Fibroblast of peridontal ligament (primary cell): ENCODE data around the gene ALPL.
"Not testable (repeated sequence)": the region's sequence is repeated elsewhere in the genome, so short reads cannot be mapped to it uniquely, and the experiment has no call there.

ENCODE experiments used
- DNase-seq: peaks from one replicate; pipeline ENCODE4 v3.0.0-alpha.2; 2010; ENCODE audit errors: extremely low read depth

The ALPL gene

DNA sequence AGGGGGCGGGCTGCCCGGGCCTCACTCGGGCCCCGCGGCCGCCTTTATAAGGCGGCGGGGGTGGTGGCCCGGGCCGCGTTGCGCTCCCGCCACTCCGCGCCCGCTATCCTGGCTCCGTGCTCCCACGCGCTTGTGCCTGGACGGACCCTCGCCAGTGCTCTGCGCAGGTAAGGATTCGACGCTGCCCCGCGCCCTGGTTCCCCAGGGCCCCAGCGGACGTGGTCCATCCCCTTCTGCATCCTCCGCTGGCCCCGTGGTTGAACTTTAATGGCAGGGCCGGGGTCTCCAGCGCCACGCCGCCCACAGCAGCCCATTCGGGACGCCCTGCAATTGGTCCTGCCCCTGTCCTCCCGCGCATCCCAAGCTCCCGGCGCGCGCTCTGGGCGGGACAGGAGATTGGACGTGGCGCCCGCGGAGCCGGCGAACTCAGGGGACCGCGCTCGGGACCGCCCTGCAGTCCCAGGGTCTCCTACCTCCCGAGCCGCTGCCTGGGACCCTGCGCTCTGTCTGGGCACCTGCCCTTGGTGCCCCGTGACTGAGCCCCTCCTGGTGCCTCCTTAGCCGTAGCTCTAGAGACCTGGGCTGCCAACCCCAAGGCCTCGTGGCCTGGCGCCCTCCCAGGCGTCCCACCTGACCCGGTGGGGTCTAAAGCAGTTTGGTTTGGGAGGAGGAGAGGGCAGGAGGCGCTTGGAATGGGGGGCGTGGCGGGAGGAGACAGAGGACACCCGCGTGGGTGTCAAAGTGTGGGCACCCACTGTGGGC lies at the start of gene ALPL:
Gene ALPL (plus strand): TSS at position 73 of the 762 bp plus-strand sequence. CDS start 44,659 bp downstream, outside the sequence.
- no peak for DNase-seq

DNA sequence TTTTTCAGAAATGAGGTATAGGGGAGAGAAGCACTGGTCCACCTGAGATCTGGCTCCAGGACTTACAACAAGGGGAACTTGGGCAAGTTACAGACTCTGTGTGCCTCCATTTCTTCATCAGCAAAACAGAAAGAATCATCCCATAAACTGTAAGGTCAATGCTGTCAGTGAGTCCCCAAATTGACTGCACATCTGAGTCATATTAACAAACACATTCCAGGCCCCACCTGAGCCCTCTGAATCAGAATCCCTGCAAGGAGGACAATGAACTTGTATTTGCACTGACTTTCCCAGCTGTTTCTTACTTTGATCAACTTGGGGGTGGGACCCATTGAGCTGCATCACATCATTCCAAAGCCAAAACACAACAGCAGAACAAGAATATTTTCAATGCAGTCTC lies 44.1 kb upstream of the ALPL start:
- DNase-seq, result not testable (repeated sequence)

DNA sequence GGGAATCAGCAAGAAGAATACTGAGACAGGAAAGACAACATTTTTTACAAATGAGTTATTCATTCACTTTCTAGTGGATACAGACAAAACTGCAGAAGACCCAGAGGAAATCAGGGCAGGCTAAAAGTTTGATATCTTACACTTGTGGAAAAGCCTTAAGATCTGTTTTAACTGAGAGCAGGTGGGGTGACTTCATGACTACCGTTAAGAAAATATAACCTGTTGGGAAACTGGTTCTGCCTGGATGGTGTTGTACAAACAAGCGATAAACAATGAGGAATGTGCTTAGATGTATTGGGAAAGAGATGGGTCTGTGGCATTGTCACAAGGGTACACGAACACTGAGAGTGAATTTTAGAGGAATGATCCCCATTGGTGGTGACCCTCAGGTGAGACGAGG lies 41.3 kb upstream of the ALPL start:
- not testable (repeated sequence) for DNase-seq

GRCh38 chr1:21468599-21468998 lies 40.6 kb upstream of the ALPL start:
- DNase-seq, result peak; percentile 47

- no peak for DNase-seq
Observed at GRCh38 chr1:21469581-21469980, 39.6 kb upstream of the ALPL start.

GRCh38 chr1:21472861-21473260 lies 36.4 kb upstream of the ALPL start:
- no peak for DNase-seq

- DNase-seq, result no peak
Observed at GRCh38 chr1:21478356-21478755, 30.9 kb upstream of the ALPL start.

DNA sequence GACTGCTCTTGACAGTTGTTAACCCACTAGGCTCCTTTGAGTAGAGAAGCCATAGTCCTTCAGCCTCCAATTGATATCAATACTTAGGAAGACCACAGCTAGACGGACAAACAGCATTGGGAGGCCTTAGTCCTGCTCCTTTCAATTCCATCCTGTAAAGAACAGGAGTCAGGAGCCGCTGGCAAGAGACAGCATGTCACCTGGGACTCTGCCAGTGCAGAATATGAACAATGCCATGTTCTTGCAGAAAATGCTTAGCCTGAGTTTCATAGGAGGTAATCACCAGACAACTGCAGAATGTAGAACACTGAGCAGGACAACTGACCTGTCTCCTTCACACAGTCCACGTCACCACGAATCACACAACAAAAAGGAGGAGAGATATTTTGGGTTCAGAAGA lies 25.3 kb upstream of the ALPL start:
- DNase-seq, result not testable (repeated sequence)

DNA sequence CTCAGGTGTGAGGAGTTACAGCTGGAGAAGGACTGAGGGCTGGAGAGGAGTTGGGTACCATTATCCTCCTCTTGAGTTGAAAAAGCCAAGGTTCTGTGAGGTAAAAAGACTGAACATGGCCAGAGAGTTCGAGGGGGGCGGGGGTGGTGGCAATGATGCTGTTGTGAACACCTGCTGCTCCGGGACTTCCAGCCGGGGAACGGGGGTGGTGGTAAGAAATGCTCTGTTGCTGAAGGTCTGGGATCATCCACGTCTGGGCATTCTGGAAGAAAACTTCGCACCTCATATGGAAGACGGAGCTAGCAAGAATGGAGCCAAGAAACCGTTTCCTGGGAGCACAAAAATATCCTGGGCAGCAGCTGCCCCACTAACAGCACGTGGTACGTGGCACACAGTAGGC lies 20.1 kb upstream of the ALPL start:
- no peak for DNase-seq

GRCh38 chr1:21490774-21491487 lies 18.3 kb upstream of the ALPL start:
- DNase-seq, result peak; percentile 73

DNA sequence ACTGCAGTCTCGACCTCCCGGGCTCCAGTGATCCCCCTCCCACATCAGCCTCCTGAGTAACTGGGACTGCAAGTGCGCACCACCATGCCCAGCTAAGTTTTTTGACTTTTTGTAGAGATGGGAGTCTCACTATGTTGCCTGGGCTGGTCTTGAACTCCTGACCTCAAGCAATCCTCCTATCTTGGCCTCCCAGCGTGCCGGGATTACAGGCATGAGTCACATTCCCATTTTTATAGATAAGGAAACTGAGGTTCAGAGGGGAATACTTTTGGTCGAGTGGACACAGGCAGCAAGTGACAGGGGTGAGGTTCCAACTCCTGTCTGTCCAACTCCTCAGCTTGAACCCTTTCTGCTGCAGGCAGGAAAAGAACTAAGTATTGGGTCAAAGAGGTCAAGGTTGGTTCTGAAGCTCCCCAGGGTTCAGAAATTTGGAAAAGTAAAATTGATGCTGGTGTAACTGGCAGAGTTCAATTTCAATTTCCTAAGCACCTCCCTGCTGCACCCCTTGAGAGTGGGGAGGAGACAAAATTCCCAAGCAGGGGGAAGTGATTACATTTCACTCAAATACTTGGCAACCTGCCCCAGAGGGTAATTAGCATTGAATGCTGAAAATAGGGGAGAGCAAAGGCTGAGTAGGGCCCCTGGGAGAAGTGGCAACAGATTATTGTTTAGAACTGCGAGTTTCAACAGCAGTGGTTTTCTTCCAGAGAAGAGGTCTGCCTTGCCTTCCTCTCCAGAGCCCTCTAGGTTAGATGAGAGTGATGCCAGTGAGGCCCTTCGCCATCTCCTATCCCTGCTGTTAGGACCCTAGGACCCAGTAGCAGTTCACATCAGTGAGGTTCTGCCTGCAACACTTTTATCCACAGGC lies 17.5 kb upstream of the ALPL start:
- DNase-seq, result peak; percentile 85

DNA sequence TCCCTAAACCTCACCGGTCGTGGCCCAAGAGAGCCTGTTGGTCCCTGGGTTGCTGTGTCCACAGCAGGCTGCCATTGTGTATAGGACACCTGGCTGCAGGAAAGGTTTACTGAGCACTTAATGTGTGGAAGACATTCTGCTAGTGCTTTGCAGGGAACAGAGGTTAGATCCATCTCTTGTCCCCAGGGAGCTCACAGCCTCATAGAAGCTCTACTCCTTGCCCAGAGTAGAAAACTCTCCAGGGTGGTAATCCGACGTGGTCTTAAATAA lies 16.9 kb upstream of the ALPL start:
- no peak for DNase-seq

- DNase-seq, result no peak
Observed at GRCh38 chr1:21494196-21494595, 15.0 kb upstream of the ALPL start.

GRCh38 chr1:21495225-21495820 lies 13.9 kb upstream of the ALPL start:
- DNase-seq, result no peak

DNA sequence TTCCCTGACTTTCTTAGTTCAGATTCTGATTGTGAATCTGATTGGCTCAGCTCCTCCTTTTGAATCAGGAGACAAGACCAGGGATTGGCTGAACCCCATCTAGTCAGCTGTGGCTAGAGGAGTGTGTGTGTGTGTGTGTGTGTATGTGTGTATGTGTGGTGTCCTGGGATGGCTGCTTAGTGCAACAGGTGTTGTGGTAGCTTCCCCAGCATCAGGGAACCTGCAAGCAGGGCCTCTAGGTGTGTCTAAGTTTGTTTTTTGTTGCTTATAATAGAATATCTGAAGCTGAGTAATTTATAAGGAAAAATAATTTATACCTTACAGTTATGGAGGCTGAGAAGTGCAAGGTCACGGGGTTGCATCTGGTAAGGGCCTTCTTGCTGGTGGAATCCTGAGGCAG lies 13.2 kb upstream of the ALPL start:
- DNase-seq, result no peak

DNA sequence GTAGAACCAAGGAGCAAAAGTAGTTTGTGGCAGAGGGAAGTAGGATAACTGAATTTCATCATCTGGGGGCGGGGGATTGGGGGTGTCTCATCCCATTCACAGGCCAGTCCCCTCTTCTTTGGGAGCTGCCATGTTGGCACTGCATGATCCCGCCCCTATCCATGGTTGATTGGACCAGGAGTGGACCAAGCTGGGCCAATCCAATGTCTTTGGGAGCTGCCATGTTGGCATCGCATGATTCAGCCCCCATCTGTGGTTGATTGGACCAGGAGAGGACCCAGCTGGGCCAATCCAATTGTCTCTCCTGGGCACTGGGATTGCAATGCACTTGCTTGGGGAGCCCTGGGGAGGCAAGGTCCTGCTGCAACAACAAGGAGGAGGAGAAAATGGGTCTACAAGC lies 12.3 kb upstream of the ALPL start:
- no peak for DNase-seq

DNA sequence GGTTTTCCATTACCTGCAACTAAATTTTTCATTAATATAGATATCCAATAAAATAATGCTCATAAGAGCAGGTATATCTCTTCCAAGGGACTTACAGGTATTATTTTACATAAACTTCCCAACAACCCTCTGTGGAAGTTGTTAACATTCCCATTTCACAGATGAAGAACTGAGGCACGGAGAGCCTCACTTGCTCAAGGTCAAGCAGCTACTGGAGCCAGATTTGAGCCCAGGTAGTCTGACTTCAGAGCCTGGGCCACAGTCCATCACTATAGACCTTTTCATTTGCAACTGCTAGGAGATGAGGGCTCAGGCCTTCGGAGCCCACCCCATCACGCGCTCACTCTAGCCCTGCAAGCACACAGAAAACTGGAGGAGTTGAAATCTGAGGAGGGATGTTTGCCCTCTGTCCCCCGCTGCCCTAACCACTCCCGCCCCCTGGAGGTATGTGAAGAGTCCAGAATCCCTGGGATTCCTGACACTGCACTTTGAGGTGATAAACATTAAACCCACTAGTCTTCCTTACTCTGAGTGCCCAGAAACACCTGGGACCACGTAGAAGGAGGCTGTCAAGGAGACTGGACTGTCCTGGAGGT lies 11.7 kb upstream of the ALPL start:
- DNase-seq, result no peak

- peak; percentile 80 for DNase-seq
Observed at GRCh38 chr1:21499283-21499950, 9.8 kb upstream of the ALPL start.

DNA sequence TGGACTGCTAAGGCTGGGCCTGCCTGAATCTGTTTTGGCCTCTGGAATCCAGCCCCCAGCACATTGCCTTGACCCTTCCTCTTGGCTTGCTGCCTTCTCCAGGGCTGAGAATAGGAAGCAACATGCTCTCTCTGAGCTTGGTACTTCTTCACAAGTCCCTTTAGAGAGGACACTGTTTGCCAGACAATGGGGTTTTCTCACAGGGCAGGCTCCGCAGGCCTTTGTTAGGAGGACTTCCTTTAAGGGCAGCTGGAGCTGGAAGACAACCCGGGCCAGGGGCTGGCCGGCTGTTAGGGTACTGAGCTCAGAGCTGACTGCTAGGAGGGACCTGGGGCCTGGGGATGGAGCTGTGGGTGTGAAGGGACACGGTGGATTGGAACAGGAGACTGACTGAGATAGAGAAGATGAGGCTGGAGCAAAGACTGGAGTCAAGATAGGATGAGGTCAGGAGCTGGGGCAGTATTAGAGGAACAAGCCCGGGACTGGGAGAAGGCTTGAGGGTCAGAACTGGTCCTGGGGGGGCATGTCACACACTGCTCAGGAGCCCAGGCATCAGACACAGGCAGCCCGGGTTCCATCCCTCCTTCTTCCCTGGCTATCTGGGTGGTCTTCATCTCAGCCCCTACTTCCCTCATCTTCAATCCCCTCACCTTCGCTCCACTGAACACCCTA lies 5.4 kb upstream of the ALPL start:
- no peak for DNase-seq

DNA sequence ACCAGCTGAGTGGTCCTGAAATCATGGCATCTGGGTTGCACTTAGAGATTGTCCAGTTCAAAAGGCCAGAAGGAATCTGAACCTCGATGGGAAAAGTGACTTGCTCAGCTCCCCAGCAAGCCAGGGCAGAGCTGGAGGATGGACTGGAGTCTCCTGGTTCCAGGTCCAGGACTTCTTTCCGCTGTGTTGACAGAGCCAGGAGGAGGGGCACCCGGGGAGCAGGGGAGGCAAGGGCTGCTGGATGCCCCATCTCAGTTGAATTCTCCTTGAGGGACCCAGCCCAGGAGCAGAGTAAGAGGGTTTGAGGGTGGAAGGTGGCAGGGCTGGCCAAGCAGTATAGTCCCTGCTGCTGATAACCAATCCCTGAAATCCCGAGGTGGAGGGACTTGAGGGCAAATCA lies 2.4 kb upstream of the ALPL start:
- no peak for DNase-seq
